Activated CD4-positive, alpha-beta T cell treated with anti-CD3 and anti-CD28 coated beads, Interleukin-2, amount 50 U/mL, for 24 hours (primary cell): ENCODE data around the gene CXCL13.
"Not testable (repeated sequence)": the region's sequence is repeated elsewhere in the genome, so short reads cannot be mapped to it uniquely, and the experiment has no call there.

ENCODE experiments used
- DNase-seq, 2 donors: peaks; one replicate each; pipeline ENCODE4 v3.0.0-alpha.2; 2020; ENCODE audit warnings: low read depth in 1 of 2, low spot score in 1 of 2

Gene CXCL13

DNA sequence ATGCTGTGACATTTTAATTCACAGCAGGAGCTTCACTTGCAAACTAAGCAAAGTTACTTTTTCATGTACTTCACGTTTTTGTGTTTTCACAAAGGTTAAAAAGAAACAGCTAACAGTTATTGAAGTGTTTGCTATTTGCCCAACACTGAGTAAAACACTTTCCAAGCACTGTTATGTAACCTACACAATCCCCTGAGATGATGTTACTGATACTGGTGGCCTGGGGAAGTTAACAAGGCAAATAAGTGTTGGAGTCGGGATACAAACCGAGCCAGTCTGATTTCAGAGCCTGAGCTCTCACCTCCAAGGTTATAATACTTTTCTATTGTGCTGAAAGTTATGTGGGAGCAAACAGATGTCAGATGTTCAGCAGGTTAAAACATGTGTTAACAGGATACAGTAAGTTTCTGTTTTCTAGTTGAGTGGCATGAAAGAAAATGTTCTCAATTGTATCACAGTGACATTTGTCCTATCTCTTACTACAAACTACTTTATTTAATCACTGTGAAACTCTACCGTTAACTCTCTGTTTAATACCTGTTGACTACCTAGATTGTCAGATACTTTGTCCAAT lies 3.9 kb upstream of the CXCL13 start:
- no peak for DNase-seq

DNA sequence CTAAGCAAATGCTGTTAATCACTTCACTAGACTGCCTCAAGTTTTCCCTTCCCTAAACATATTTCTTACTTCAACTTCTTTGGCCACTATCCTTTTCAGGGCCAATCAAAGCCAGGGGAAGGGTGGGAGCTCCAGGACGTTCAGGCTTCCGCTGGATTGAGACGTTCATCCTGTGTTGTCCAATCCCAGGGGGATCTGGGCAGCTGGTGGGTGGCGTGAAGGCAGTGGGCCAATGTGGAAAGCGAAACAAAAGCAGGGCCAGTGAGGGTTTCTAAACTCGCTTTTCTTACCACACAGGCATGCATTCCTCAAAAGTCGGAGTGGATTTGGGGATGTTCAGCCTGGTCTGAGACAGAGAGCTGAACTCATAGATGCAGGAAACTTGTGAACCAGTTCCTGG lies 7.6 kb downstream of the CXCL13 start:
- no peak for DNase-seq

GRCh38 chr4:77615153-77615552 lies 9.5 kb downstream of the CXCL13 start:
- no peak for DNase-seq

GRCh38 chr4:77617203-77617602 lies 11.6 kb downstream of the CXCL13 start:
- DNase-seq: no peak

GRCh38 chr4:77618383-77619241 lies 13.0 kb downstream of the CXCL13 start:
- peak; percentile 19 to 51 for DNase-seq

- no peak for DNase-seq
These were observed 13.8 kb downstream of the CXCL13 start for GRCh38 chr4:77619408-77619807.

DNA sequence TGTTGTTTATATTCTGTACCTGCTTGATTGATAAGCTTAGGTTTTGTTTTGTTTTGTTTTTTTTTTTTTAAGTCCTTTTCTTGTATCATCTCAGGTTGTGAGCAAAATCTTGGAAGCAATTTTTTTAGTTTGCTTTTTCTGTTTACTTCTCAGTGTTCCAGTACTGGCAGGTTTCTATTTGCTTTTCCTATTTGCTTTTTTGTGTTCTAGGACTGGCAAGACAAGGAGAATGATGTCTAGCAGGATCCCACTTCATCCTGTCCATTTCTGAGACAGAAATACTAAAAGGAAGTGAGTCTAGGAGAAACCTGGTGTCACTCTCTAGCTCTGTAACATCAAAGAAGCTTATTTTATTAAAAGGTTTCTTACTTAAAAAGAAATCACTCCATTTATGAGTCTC lies 15.6 kb downstream of the CXCL13 start:
- DNase-seq: no peak

GRCh38 chr4:77623091-77623490 lies 17.5 kb downstream of the CXCL13 start:
- no peak for DNase-seq

- no peak for DNase-seq
These were observed 18.6 kb downstream of the CXCL13 start for GRCh38 chr4:77624213-77624612.

GRCh38 chr4:77625485-77625884 lies 19.9 kb downstream of the CXCL13 start:
- no peak for DNase-seq

DNA sequence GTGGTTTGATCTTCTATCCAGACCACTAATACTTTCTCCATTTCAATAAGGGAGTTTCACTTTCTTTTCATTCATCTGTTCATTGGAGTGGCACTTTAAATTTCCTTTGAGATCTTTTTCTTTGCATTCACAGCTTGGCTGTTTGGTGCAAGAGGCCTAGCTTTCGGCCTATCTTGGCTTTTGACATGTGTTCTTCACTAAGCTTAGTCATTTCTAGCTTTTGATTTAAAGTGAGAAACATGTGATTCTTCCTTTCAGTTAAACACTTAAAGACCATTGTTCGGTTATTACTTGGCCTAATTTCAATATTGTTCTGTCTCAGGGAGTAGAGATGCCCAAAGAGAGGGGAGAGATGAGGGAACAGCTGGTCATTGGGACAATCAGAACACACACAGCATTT lies 24.3 kb downstream of the CXCL13 start:
- DNase-seq: no peak

GRCh38 chr4:77631276-77631675 lies 25.7 kb downstream of the CXCL13 start:
- DNase-seq: no peak

GRCh38 chr4:77634132-77634785 lies 28.6 kb downstream of the CXCL13 start:
- DNase-seq: no peak

DNA sequence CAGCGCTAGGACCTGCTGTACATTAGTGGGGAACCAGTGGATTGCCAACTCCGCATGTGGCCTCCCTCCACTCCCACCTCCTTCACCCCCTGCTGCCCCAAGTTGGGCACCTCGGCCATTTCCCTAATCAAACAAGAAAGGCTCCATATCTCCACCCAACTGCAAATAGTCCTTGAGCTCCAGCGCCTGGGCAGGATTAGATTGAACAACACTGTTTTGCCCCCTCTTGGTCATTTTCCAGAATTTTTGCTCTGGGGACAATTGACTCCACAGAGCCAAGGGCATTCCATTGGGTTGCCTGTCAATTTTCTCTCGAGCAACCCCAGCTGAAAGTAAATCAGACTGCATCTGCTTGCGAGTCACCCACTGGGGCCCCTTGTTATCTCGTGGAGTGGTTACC lies 29.6 kb downstream of the CXCL13 start:
- no peak for DNase-seq

GRCh38 chr4:77635876-77636275 lies 30.3 kb downstream of the CXCL13 start:
- DNase-seq: no peak

GRCh38 chr4:77636902-77637301 lies 31.3 kb downstream of the CXCL13 start:
- DNase-seq: no peak

- not testable (repeated sequence) for DNase-seq
These were observed 38.4 kb downstream of the CXCL13 start for GRCh38 chr4:77644069-77644468.

GRCh38 chr4:77650787-77651186 lies 45.2 kb downstream of the CXCL13 start:
- DNase-seq: no peak

- no peak for DNase-seq
These were observed 46.2 kb downstream of the CXCL13 start for GRCh38 chr4:77651820-77652219.

GRCh38 chr4:77652237-77652897 lies 46.7 kb downstream of the CXCL13 start:
- no peak for DNase-seq

- no peak for DNase-seq
These were observed 47.6 kb downstream of the CXCL13 start for GRCh38 chr4:77653162-77653758.
